Stomach (tissue), 4 donors: ENCODE data around the gene SORCS2.

Experiments
- CTCF ChIP-seq, 7 experiments: fragments of 450-650 bp in 4 of 7; fragments of 200-600 bp in 3 of 7; sonication (generic) in 3 of 7; IDR thresholded peaks; one replicate each; pipeline ENCODE4 v1.5.1; 2016 to 2019; ENCODE audit warnings: antibody characterized with exemption in 7 of 7, control low read depth in 2 of 7, mild to moderate bottlenecking in 1 of 7
- POLR2A ChIP-seq, 4 donors: fragments of 450-650 bp; IDR thresholded peaks; one replicate each; pipeline ENCODE4 v1.6.1; 2016; ENCODE audit warnings: antibody characterized with exemption in 4 of 4, control low read depth in 2 of 4, mild to moderate bottlenecking in 1 of 4, moderate library complexity in 1 of 4
- POLR2AphosphoS5 ChIP-seq, 3 donors: sonication (generic); formaldehyde crosslinking; IDR thresholded peaks; one replicate each; pipeline ENCODE4 v1.6.1; 2016; ENCODE audit warnings: antibody characterized with exemption in 3 of 3

- TF ChIP-seq CTCF (IDR thresholded peaks at IDR 0.05), result no peak
- no peak for TF ChIP-seq POLR2A (IDR thresholded peaks at IDR 0.05)
- no peak for TF ChIP-seq POLR2AphosphoS5 (IDR thresholded peaks at IDR 0.05)
Measured at GRCh38 chr4:7154351-7154981, 37.9 kb upstream of the SORCS2 start.
